NCI-H1694 (cell line): ENCODE data around the gene MVD.
A peak's percentile ranks its signal among the peaks of the same experiment; 100 is the strongest.

Source experiments
- DNase-seq: peaks from one replicate; lab custom pipeline; 2025; lab: John Stamatoyannopoulos, UW

The MVD gene

GRCh38 chr16:88662843-88663606 lies at the start of gene MVD:
MVD (minus strand) TSS chr16:88663091; CDS start chr16:88663080, 11 bp downstream.
- peak; percentile 89 for DNase-seq

DNA sequence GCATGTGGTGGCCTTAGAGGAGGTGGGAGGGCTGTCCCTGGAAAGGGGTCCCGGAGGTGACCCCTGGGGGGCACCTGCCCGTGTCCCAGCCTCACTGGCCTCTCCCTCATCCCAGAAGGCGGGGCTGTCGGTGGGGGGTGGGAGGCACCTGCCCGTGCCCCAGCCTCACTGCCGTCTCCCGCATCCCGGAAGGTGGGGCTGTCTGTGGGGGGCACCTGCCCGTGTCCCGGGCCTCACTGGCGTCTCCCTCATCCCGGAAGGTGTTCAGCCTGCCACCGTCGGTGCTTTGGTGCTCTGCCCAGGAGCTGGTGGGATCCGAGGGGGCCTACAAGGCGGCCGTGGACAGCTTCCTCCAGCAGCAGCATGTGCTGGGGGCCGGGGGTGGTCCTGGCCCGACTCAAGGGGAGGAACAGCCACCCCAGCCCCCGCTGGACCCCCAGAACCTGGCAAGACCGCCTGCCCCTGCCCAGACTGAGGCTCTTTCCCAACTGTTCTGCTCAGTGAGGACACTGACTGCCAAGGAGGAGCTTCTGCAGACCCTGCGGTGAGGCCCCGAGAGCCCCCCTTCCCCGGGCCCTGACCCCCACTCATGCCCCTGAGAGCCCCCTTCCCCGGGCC lies 49.6 kb upstream of the MVD start:
- DNase-seq, result no peak

GRCh38 chr16:88711750-88712340 lies 49.0 kb upstream of the MVD start:
- no peak for DNase-seq

GRCh38 chr16:88710556-88710955 lies 47.7 kb upstream of the MVD start:
- DNase-seq, result no peak

GRCh38 chr16:88706965-88707826 lies 44.3 kb upstream of the MVD start:
- DNase-seq, result no peak

DNA sequence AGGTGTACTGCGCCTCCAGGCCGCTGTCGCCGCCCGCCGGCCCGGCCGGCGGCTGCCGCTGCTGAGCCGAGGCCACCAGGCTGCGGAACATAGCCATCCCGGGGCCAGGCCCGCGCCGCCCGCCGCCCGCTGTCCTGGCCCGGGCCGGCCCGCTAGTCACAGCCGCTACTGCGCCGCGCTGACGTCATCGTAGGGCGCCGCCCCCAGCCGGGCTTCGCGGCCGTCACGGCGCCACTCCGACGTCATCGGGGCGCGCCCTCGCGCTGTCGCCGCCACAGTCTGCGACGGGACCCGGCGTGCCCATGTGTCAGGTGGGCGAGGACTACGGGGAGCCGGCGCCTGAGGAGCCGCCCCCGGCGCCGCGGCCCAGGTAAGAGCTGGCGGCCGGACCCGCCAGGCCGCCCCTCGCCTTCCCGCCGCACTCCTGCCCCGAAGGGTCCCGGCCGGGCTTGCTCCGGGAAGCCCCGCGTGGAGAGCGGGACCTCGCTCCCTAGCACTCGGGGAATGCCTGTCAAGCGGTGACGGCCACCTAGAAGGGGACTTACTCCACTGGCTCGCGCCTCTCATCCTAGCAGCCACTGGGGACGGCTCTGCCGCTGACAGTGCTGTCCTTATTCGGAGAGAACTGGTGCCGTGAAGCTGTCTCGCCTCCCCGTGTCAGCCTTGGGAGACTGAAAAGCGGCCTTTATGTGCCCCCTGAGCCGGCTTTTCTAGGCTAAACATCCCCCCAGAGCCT lies 43.5 kb upstream of the MVD start, which contains the start of the genes CTU2 and RNF166:
CTU2 (plus strand) TSS at position 275 of the 736 bp plus-strand sequence; CDS start at position 303, 28 bp downstream.
RNF166 (minus strand) TSS at position 180 of the 736 bp plus-strand sequence; CDS start at position 97, 83 bp downstream.
- peak; percentile 28 for DNase-seq

GRCh38 chr16:88705801-88706228 lies 42.9 kb upstream of the MVD start:
- DNase-seq, result no peak

GRCh38 chr16:88705076-88705684 lies 42.3 kb upstream of the MVD start:
- DNase-seq, result no peak

- no peak for DNase-seq
These were observed 40.8 kb upstream of the MVD start for GRCh38 chr16:88703486-88704309.

DNA sequence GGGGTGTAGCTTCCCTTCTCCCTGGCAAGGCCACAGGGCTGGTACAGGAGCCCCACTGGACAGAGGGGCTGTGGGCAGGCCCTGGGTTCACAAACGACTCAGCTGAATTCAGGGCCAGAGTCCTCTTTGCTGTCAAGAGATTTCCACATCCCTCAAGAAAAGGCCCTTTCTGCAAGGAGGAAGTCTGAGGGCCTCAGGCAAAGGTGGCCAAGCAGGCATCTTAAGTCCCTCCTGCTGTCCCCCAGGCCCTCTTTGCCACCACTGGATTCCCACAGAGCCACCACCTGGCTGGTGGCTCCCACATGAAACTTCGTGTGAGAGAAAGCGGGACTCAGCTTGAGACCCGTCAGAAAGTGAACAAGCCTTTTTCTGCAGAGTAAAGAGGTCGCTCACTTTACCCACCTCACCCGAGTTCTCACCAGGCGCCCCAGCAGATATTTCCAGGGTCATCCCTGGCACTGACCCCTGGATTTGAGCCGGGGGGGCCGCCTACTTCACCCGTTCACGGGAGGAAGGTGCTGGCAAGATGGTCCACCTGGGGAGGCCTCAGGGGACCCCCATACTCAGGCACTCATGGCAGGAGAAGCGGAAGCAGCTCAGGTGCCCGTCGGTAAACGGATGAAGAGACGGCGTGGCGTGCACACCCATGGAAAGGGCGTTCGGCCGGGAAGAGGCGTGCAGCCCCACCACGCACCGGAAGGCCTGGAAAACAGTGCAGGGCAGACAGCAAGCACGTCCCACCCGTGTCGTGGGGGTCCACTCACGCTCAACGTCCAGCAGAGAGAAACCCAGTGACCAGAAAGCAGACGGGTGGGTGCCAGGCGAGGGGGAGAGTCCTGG lies 39.7 kb upstream of the MVD start:
- no peak for DNase-seq

- DNase-seq, result no peak
These were observed 38.9 kb upstream of the MVD start for GRCh38 chr16:88701581-88702370.

DNA sequence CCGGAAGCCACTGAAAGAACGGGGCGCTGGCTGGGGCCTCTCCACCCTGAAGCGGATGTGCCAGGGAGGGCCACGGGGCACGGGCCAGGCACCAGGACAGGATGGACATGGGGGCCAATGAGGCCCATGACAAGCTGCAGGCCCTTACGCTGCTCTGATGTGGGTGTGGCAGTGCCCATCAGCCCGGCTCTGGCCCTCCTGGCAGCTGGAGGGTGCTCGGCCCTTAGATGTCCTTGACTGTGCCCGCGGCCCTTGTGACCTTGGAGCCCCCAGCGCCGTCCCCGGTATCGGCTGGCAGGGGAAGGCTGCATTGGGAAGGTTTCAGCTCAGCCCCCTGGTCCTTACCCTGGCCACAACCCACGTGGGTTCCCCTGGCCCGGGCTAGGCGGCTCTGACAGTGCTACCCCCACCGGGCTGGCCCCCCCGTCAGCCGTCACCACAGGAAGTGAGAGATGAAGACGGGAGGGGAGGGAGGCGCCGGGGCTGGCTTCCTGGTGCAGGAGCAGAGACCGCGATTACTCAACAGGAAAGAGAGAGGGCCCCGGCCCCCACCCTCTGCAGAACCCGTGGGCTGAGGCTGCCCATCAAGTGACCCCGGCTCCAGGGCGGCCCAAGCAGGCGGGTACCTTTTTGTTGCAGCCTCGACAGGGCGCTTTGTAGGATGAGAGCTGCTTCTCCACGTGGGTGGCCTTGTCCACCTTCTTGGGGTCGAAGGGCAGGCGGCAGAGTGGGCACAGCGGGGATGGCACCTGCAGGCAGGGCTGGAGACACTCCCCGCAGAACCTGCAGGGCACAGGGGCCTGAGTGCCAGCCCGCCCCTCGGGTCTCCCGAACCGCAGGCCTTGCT lies 38.0 kb upstream of the MVD start:
- no peak for DNase-seq

DNA sequence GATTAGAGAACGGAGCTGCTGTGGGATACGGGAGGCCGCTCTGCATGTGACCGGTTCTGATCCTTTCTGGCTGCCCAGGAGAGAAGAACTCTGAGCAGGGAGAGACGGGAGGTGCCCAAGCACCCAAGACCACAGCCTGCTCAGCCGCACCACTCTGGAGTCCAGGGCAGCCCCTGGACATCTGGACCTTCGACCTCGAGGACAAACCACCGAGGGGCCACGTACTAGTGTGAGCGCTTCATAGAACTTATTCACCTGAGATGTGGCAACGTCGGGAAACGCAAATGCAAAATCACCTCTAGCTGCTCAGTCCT lies 37.4 kb upstream of the MVD start:
- no peak for DNase-seq

DNA sequence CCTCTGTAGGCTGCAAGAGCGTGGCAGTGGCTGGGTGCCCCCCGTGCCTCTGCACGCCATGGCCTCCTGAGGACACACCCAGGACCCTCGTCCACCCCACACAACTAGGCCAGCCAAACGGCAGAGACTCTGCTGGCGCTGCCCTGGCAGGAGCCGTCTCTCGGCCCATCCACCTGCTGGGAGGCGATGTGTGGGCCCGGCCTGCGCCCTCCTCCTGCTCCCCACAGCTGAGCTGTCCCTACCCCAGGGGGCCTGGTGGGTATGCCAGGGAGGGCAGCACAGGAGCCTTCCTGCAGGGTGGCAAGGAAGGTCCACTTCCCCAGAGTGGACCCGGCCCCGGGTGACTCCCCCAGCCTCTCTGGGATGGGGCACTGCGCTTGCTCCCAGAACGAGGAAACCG lies 36.3 kb upstream of the MVD start:
- DNase-seq, result no peak

DNA sequence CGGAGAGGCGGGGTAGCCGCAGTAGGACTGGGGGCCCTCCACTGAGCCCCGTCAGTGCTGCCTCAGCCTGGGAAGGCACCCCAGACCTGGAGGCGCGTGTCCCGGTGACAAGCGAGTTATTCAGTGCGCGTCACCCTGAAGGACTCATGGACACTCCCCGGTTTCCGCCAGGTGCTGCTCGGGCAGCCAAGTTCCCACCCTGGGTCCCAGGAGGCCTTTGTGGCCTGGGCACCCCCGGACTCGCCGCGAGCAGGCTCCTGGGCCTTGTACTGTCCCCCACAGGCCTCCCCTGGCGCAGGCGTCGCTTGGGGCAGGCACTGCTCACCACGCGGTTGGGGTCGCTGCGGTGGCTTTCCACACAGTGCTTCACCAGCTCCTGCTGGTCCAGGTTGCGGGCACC lies 35.8 kb upstream of the MVD start:
- DNase-seq, result no peak

GRCh38 chr16:88697831-88698615 lies 35.1 kb upstream of the MVD start:
- no peak for DNase-seq
